ENCODE measurements around the gene HTRA1. TPM values are rescaled to one million over a fixed set of nuclear protein-coding genes. Genes with fewer than 3 reads are reported as not detected.

The HTRA1 gene
- total RNA-seq, 2 donors from 2014 or later = 29.3 to 36.6 TPM

DNA sequence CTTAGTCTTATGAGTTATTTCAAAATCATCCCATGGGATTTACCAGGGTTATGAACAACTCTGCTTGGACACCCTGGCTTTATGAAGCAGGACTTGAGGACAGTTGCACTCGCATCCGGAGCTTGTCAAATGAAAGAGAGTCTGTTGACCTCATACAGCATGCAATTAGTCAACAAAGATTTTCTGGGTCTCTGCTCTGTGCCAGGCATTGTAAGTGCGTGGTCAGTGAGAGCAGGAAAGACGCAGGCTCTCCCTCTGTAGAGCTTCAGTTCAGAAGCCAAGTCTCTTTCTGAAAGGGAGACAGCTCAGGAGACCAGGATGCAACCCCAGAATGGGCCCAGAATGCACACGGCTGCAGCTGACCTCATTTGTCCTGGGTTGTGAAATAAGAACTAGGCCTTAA, 53.7 kb downstream of the HTRA1 start:
- Histone ChIP-seq H3K4me3 (no peak overlapping the region), H3K4me1 (no peaks in the 10 kb centered on the region), H3K9me3 (no peaks in the 10 kb centered on the region), H3K27ac (no peak overlapping the region), H3K27me3 (no peaks in the 10 kb centered on the region), H3K36me3 (replicated peaks in 1 of 2; ENCODE audit: insufficient read depth in 1 of 2, low read depth in 2 of 2) (no peaks in the 10 kb centered on the region)
- TF ChIP-seq, protein P1, sequence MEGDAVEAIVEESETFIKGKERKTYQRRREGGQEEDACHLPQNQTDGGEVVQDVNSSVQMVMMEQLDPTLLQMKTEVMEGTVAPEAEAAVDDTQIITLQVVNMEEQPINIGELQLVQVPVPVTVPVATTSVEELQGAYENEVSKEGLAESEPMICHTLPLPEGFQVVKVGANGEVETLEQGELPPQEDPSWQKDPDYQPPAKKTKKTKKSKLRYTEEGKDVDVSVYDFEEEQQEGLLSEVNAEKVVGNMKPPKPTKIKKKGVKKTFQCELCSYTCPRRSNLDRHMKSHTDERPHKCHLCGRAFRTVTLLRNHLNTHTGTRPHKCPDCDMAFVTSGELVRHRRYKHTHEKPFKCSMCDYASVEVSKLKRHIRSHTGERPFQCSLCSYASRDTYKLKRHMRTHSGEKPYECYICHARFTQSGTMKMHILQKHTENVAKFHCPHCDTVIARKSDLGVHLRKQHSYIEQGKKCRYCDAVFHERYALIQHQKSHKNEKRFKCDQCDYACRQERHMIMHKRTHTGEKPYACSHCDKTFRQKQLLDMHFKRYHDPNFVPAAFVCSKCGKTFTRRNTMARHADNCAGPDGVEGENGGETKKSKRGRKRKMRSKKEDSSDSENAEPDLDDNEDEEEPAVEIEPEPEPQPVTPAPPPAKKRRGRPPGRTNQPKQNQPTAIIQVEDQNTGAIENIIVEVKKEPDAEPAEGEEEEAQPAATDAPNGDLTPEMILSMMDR (IDR thresholded peaks at IDR 0.05) = no peak
- TF ChIP-seq POLR2A (IDR thresholded peaks at IDR 0.05) = no peak
- DNase-seq = peak in 1 of 4 donors; percentile 35
- intact Hi-C loops (cut with DNase I) = no loop called here
- WGBS, 2 donors = 70 to 87% methylated on average over 5 of the region's 5 CpGs
- peak; percentile 52 for ATAC-seq

DNA sequence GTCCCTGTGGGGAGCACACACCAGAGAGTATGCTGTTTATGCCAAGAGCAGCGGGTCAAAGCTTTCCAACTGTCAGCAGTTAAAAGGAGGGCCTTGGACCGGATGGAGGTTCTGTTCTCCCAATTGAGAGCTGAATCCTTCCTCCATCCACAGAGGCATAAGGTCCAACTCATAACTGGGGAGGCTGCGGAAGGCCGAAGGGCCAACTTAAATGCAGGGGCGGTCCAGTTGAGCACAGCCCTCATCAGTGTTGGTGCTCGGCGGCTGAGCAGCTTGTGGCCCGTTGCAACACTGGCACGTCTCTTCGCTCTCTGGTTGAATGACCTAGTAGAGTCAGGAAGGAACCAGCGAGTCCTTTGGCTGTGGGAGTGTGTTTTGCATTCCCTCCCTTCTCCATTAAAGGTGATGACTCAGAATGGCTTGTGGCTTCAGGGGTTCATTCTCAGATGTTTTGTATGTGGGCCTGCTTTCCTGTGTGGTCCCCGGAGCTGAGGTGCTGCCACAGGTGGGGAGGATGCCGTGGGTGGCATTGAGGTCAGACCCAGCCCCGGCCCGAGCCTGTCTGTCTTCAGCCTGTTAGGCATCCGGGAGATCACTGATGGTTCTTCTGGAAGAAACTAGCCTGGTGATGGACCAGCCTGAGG, 54.4 kb downstream of the HTRA1 start:
- 83 to 94% methylated on average over 14 to 16 of the region's 16 CpGs for WGBS, 2 donors
- Histone ChIP-seq H3K27ac (no peak overlapping the region), H3K36me3 (replicated peaks in 1 of 2; ENCODE audit: insufficient read depth in 1 of 2, low read depth in 2 of 2) (no peaks in the 10 kb centered on the region), H3K9me3 (no peaks in the 10 kb centered on the region), H3K27me3 (no peaks in the 10 kb centered on the region), H3K4me1 (no peaks in the 10 kb centered on the region), H3K4me3 (no peak overlapping the region)
- TF ChIP-seq, protein P1 (IDR thresholded peaks at IDR 0.05) = no peak
- no peak for TF ChIP-seq POLR2A (IDR thresholded peaks at IDR 0.05)
- DNase-seq (no peak), ATAC-seq (peak; percentile 16)
- intact Hi-C loops (cut with DNase I) = no loop called here

GRCh38 chr10:122516734-122517133, 55.4 kb downstream of the HTRA1 start:
- 80 to 88% methylated on average over 4 of the region's 4 CpGs for WGBS, 2 donors
- H3K4me3 ChIP-seq = no peak overlapping the region
- no peaks in the 10 kb centered on the region for H3K9me3 ChIP-seq
- DNase-seq (no peak), ATAC-seq (no peak)
- H3K27ac ChIP-seq = no peak overlapping the region
- no peaks in the 10 kb centered on the region for H3K36me3 ChIP-seq (replicated peaks in 1 of 2; ENCODE audit: insufficient read depth in 1 of 2, low read depth in 2 of 2)
- intact Hi-C loops (cut with DNase I) = no loop called here
- H3K4me1 ChIP-seq = no peaks in the 10 kb centered on the region
- H3K27me3 ChIP-seq = no peaks in the 10 kb centered on the region
- TF ChIP-seq POLR2A (IDR thresholded peaks at IDR 0.05) = no peak
- TF ChIP-seq, protein P1 (IDR thresholded peaks at IDR 0.05) = no peak

DNA sequence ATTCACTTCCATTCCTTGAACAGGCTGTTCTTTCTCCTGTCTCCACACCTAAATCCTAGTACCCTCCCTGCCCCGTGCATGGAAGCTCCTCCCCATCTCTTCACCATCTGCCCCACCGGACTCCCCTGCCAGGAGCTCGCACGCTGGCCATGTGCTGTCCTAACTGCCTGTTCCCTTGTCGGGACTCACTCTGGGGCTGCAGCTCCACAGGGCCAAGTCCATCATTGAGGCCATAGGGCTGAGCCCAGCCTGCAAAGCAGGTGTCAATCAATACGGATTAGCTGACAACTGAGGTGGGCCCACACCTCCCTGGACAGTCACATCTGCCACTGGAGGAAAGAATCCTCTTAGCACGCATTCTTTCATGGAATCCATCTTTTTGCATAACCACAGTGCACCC, 57.8 kb downstream of the HTRA1 start:
- WGBS, 2 donors = 71 to 77% methylated on average over 7 of the region's 7 CpGs
- Histone ChIP-seq H3K4me1 (no peaks in the 10 kb centered on the region), H3K9me3 (no peaks in the 10 kb centered on the region), H3K4me3 (no peak overlapping the region), H3K27ac (no peak overlapping the region), H3K27me3 (no peaks in the 10 kb centered on the region), H3K36me3 (replicated peaks in 1 of 2; ENCODE audit: insufficient read depth in 1 of 2, low read depth in 2 of 2) (no peaks in the 10 kb centered on the region)
- no peak for DNase-seq
- intact Hi-C loops (cut with DNase I) = no loop called here
- TF ChIP-seq, protein P1 (IDR thresholded peaks at IDR 0.05) = no peak
- no peak for TF ChIP-seq POLR2A (IDR thresholded peaks at IDR 0.05)
- no peak for ATAC-seq

DNA sequence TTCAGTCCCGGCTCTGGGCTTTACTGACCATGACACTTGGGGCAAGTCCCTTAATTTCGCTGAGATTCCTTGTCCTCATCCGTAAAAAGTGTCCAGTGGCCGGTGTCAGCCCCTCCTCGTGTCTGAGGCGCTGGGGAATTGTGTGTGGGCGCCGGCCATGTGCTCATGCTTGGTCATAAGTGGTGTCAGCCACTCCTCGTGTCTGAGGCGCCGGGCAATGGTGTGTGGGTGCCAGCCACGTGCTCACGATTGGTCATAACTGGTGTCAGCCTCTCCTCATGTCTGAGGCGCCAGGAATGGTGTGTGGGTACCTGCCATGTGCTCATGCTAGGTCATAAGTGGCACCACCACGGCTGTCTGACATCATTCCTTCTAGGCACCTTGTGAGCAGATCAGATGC, 58.5 kb downstream of the HTRA1 start:
- intact Hi-C loops (cut with DNase I) = no loop called here
- 81 to 86% methylated on average over 6 to 15 of the region's 15 CpGs for WGBS, 2 donors
- ATAC-seq (no peak), DNase-seq (no peak)
- Histone ChIP-seq H3K27ac (no peak overlapping the region), H3K9me3 (no peaks in the 10 kb centered on the region), H3K27me3 (no peaks in the 10 kb centered on the region), H3K36me3 (replicated peaks in 1 of 2; ENCODE audit: insufficient read depth in 1 of 2, low read depth in 2 of 2) (no peaks in the 10 kb centered on the region), H3K4me1 (no peaks in the 10 kb centered on the region), H3K4me3 (no peak overlapping the region)
- TF ChIP-seq, protein P1 (IDR thresholded peaks at IDR 0.05) = no peak
- no peak for TF ChIP-seq POLR2A (IDR thresholded peaks at IDR 0.05)
